ENCODE results near the gene CAPNS1. TPM values are rescaled to one million over a fixed set of nuclear protein-coding genes. Genes with fewer than 3 reads are reported as not detected.

Gene CAPNS1
- total and polyA plus RNA-seq, 2 of the 13 experiments (the other 11 are each of a cell fraction or from before 2014, with no cell fraction given): 322 to 526 TPM

DNA sequence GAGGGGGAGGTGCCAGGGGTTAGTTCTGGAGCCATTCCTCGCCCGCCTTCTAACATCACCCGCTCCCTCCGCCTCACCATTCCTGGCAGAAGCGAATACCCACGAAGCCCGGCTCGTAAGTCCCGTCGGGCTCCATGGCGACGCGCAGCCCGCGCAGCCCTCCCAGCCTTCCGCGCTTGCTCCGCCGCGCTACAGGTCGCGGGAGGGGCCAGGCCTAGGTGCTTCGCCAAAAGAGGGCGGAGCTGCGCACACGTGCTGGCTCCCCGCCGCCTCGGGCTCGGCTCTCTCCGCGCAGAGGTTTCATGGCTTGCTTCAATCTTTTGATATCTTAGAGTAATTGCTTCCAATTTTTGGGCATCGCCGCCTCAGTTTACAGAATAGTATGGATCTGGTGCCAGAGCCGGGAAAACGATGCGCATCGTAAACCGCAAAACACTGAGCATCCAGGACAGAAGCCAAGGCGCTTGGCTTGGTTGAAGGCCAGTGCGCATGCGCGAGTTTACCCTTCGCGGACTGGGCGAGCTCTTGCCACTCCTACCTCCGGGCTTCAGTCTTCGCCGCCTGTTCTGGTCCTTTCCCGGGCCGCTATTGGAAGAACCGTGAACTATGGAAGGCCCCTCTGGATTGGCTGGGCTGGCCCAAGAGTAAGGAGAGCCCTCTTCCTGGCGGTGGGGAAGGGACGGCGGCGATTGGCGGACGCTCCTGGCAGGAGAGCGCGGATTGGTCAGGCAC lies 25.0 kb upstream of the CAPNS1 start, which contains the start of gene POLR2I (continued):
- TF ChIP-seq, protein P1, sequence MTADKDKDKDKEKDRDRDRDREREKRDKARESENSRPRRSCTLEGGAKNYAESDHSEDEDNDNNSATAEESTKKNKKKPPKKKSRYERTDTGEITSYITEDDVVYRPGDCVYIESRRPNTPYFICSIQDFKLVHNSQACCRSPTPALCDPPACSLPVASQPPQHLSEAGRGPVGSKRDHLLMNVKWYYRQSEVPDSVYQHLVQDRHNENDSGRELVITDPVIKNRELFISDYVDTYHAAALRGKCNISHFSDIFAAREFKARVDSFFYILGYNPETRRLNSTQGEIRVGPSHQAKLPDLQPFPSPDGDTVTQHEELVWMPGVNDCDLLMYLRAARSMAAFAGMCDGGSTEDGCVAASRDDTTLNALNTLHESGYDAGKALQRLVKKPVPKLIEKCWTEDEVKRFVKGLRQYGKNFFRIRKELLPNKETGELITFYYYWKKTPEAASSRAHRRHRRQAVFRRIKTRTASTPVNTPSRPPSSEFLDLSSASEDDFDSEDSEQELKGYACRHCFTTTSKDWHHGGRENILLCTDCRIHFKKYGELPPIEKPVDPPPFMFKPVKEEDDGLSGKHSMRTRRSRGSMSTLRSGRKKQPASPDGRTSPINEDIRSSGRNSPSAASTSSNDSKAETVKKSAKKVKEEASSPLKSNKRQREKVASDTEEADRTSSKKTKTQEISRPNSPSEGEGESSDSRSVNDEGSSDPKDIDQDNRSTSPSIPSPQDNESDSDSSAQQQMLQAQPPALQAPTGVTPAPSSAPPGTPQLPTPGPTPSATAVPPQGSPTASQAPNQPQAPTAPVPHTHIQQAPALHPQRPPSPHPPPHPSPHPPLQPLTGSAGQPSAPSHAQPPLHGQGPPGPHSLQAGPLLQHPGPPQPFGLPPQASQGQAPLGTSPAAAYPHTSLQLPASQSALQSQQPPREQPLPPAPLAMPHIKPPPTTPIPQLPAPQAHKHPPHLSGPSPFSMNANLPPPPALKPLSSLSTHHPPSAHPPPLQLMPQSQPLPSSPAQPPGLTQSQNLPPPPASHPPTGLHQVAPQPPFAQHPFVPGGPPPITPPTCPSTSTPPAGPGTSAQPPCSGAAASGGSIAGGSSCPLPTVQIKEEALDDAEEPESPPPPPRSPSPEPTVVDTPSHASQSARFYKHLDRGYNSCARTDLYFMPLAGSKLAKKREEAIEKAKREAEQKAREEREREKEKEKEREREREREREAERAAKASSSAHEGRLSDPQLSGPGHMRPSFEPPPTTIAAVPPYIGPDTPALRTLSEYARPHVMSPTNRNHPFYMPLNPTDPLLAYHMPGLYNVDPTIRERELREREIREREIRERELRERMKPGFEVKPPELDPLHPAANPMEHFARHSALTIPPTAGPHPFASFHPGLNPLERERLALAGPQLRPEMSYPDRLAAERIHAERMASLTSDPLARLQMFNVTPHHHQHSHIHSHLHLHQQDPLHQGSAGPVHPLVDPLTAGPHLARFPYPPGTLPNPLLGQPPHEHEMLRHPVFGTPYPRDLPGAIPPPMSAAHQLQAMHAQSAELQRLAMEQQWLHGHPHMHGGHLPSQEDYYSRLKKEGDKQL (CRISPR knock-in tag; IDR thresholded peaks at IDR 0.05; ENCODE audit: low read depth): no peak
- TF ChIP-seq, protein P2, sequence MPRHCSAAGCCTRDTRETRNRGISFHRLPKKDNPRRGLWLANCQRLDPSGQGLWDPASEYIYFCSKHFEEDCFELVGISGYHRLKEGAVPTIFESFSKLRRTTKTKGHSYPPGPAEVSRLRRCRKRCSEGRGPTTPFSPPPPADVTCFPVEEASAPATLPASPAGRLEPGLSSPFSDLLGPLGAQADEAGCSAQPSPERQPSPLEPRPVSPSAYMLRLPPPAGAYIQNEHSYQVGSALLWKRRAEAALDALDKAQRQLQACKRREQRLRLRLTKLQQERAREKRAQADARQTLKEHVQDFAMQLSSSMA (CRISPR knock-in tag; IDR thresholded peaks at IDR 0.05): peak; percentile 79; the same call in 1 of the 2 replicates
- no peak for TF ChIP-seq KAT2B (IDR thresholded peaks at IDR 0.05; ENCODE audit: borderline replicate concordance, low read depth, low read length)
- no peak for TF ChIP-seq ZNF207 (IDR thresholded peaks at IDR 0.05; ENCODE audit: borderline replicate concordance)
- no peak for TF ChIP-seq NR1H2 (CRISPR knock-in tag; IDR thresholded peaks at IDR 0.05; ENCODE audit: borderline replicate concordance, low read depth)
- peak; percentile 77 for TF ChIP-seq JARID2 (CRISPR knock-in tag; IDR thresholded peaks at IDR 0.05; ENCODE audit: insufficient replicate concordance)
- 0 out of 2 replicates have a peak, but pooled peaks have one; percentile 81 for TF ChIP-seq IRX3 (CRISPR knock-in tag; IDR thresholded peaks at IDR 0.05; ENCODE audit: borderline replicate concordance, low read depth)
- no peak for TF ChIP-seq POLR2AphosphoS2 (IDR thresholded peaks at IDR 0.05; ENCODE audit: low read depth, low read length)
- TF ChIP-seq, protein P3, sequence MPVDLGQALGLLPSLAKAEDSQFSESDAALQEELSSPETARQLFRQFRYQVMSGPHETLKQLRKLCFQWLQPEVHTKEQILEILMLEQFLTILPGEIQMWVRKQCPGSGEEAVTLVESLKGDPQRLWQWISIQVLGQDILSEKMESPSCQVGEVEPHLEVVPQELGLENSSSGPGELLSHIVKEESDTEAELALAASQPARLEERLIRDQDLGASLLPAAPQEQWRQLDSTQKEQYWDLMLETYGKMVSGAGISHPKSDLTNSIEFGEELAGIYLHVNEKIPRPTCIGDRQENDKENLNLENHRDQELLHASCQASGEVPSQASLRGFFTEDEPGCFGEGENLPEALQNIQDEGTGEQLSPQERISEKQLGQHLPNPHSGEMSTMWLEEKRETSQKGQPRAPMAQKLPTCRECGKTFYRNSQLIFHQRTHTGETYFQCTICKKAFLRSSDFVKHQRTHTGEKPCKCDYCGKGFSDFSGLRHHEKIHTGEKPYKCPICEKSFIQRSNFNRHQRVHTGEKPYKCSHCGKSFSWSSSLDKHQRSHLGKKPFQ (CRISPR knock-in tag; IDR thresholded peaks at IDR 0.05; ENCODE audit: insufficient replicate concordance): peak; percentile 68
- TF ChIP-seq NCOR1 (IDR thresholded peaks at IDR 0.05; ENCODE audit: borderline replicate concordance, low read length): no peak
- no peak for TF ChIP-seq RARG (CRISPR knock-in tag; IDR thresholded peaks at IDR 0.05; ENCODE audit: low read depth)
- TF ChIP-seq ZNF788 (CRISPR knock-in tag; IDR thresholded peaks at IDR 0.05; ENCODE audit: borderline replicate concordance): peak; percentile 91; the same call in 1 of the 2 replicates
- TF ChIP-seq ZSCAN31 (CRISPR knock-in tag; IDR thresholded peaks at IDR 0.05; ENCODE audit: low read depth): no peak; the same call in 1 of the 2 replicates
- peak; percentile 49; the same call in 1 of the 2 replicates for TF ChIP-seq NFATC3 (CRISPR knock-in tag; IDR thresholded peaks at IDR 0.05)
- TF ChIP-seq PAX8 (CRISPR knock-in tag; IDR thresholded peaks at IDR 0.05; ENCODE audit: borderline replicate concordance): no peak
- TF ChIP-seq RXRA (CRISPR knock-in tag; IDR thresholded peaks at IDR 0.05): peak; percentile 80
- TF ChIP-seq PHB2 (IDR thresholded peaks at IDR 0.05; ENCODE audit: partially characterized antibody): no peak
- TF ChIP-seq, protein P4, sequence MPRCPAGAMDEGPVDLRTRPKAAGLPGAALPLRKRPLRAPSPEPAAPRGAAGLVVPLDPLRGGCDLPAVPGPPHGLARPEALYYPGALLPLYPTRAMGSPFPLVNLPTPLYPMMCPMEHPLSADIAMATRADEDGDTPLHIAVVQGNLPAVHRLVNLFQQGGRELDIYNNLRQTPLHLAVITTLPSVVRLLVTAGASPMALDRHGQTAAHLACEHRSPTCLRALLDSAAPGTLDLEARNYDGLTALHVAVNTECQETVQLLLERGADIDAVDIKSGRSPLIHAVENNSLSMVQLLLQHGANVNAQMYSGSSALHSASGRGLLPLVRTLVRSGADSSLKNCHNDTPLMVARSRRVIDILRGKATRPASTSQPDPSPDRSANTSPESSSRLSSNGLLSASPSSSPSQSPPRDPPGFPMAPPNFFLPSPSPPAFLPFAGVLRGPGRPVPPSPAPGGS (CRISPR knock-in tag; IDR thresholded peaks at IDR 0.05): peak; percentile 63; the same call in 1 of the 2 replicates
- peak; percentile 22; the same call in 1 of the 2 replicates for TF ChIP-seq ZFP36L1 (CRISPR knock-in tag; IDR thresholded peaks at IDR 0.05)
- TF ChIP-seq SCMH1 (CRISPR knock-in tag; IDR thresholded peaks at IDR 0.05; ENCODE audit: borderline replicate concordance): no peak

Measured in HepG2 (cell line).